ENCODE data around the gene PLEKHM3.

DNA sequence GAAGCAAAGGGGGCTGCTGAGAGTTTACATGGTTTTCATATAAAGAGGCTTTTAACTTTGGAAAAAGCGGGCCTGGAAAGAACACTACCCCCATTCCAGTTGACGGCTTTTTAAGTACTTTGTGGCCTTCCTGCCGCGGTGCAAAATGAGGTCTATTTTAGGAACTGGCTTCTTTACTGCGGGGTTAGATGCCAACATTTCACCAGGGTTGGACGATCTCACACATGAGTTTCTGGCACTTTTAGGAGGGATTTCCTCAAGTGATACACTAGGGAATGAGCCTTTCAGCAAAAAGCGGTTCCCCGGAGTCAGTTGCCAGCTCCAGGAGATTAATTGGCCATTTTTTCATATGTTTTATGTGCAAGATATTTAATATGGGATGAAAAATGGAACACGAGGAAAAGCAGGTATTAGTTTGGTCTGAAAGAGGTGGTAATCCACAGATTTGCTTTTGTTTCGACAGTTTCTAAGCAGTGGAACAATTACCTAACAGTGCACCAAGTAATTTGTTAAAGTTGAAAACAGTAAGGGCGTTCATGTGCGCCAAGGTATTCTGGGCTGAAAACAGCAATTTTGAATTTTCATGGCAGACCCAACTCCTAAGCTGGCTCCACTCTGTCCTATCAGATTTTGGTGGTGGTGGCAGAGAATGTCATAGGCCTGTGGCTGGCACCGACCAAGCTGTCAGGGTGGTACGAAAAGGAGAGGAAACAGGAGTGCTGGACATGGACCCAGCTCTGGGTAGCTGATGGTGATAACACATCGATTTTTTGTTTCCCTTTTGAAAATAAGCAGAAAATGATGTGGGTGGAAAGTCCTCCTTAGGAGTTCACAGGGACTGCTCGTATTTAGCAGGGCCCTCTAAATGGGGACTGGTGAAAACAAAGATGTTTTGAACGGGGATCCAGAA is 200.0 kb downstream of the PLEKHM3 start:
- TF ChIP-seq GATA3 (IDR thresholded peaks at IDR 0.05; ENCODE audit: low read depth, low read length) (no peak), GATA2 (IDR thresholded peaks at IDR 0.05; ENCODE audit: low read depth, low read length) (no peak)
